H7 (cell line): ENCODE results near the gene STXBP4. TPM values are rescaled to one million over a fixed set of nuclear protein-coding genes. Genes with fewer than 3 reads are reported as not detected.
A peak's percentile ranks its signal among the peaks of the same experiment; 100 is the strongest.

ENCODE experiments used
- DNase-seq: peaks from one replicate; pipeline ENCODE4 v3.0.0; 2012
- H3K27me3 ChIP-seq: 2 replicates; pipeline ENCODE4 v1.6.0; 2011; ENCODE audit warnings: mild to moderate bottlenecking, low read length; ENCODE audit not compliant: control insufficient read depth, insufficient read depth
- H3K36me3 ChIP-seq: replicated peaks from 2 replicates; pipeline ENCODE4 v1.5.1; 2011; ENCODE audit warnings: low read length; ENCODE audit not compliant: control insufficient read depth, insufficient read depth
- H3K4me3 ChIP-seq: 2 replicates; pipeline ENCODE4 v1.5.1; 2011; ENCODE audit warnings: low read depth, mild to moderate bottlenecking, control low read depth, low read length, moderate library complexity; ENCODE audit not compliant: insufficient read depth
- total RNA-seq: library from RNA; depleted of rRNA; stranded (reverse); fragments of >200 nt; shearing (Covaris generic); gene quantifications from 2 replicates; pipeline ENCODE4 v1.2.3, GENCODE V29; 2014

Gene STXBP4
- total RNA-seq, 1 experiment from 2014 or later, result 6.0 TPM

GRCh38 chr17:54982399-54982798, 13.8 kb downstream of the STXBP4 start:
- H3K36me3 ChIP-seq, result no peaks in the 10 kb centered on the region
- no peak for DNase-seq
- no peak overlapping the region for H3K4me3 ChIP-seq
- H3K27me3 ChIP-seq, result no peaks in the 10 kb centered on the region

GRCh38 chr17:54983260-54983659, 14.7 kb downstream of the STXBP4 start:
- Histone ChIP-seq H3K36me3 (no peaks in the 10 kb centered on the region), H3K4me3 (no peak overlapping the region), H3K27me3 (no peaks in the 10 kb centered on the region)
- no peak for DNase-seq

GRCh38 chr17:54985476-54985875, 16.9 kb downstream of the STXBP4 start:
- Histone ChIP-seq H3K27me3 (no peaks in the 10 kb centered on the region), H3K36me3 (no peaks in the 10 kb centered on the region), H3K4me3 (no peak overlapping the region)
- no peak for DNase-seq

- Histone ChIP-seq H3K27me3 (no peaks in the 10 kb centered on the region), H3K4me3 (no peak overlapping the region), H3K36me3 (no peaks in the 10 kb centered on the region)
- no peak for DNase-seq
Observed at GRCh38 chr17:54990118-54990517, 21.6 kb downstream of the STXBP4 start.

- no peak for DNase-seq
- H3K4me3 ChIP-seq, result no peak overlapping the region
- no peaks in the 10 kb centered on the region for H3K36me3 ChIP-seq
- no peaks in the 10 kb centered on the region for H3K27me3 ChIP-seq
Observed at GRCh38 chr17:54991567-54991966, 23.0 kb downstream of the STXBP4 start.

- DNase-seq, result peak; percentile 36
- H3K27me3 ChIP-seq, result no peaks in the 10 kb centered on the region
- no peak overlapping the region for H3K4me3 ChIP-seq
- no peaks in the 10 kb centered on the region for H3K36me3 ChIP-seq
Observed at GRCh38 chr17:54992797-54993639, 24.5 kb downstream of the STXBP4 start.

- H3K4me3 ChIP-seq, result no peak overlapping the region
- no peaks in the 10 kb centered on the region for H3K27me3 ChIP-seq
- no peak for DNase-seq
- no peaks in the 10 kb centered on the region for H3K36me3 ChIP-seq
Observed at GRCh38 chr17:54996441-54996840, 27.9 kb downstream of the STXBP4 start.

- H3K27me3 ChIP-seq, result no peaks in the 10 kb centered on the region
- H3K36me3 ChIP-seq, result no peaks in the 10 kb centered on the region
- DNase-seq, result no peak
- no peak overlapping the region for H3K4me3 ChIP-seq
Observed at GRCh38 chr17:55002458-55002857, 33.9 kb downstream of the STXBP4 start.

- no peaks in the 10 kb centered on the region for H3K27me3 ChIP-seq
- H3K36me3 ChIP-seq, result no peaks in the 10 kb centered on the region
- DNase-seq, result no peak
- H3K4me3 ChIP-seq, result no peak overlapping the region
Observed at GRCh38 chr17:55004484-55004883, 35.9 kb downstream of the STXBP4 start.

GRCh38 chr17:55005520-55005919, 37.0 kb downstream of the STXBP4 start:
- DNase-seq, result peak; percentile 10
- H3K4me3 ChIP-seq, result no peak overlapping the region
- no peaks in the 10 kb centered on the region for H3K27me3 ChIP-seq
- no peaks in the 10 kb centered on the region; the same call in 1 of the 2 replicates for H3K36me3 ChIP-seq

- H3K4me3 ChIP-seq, result no peak overlapping the region
- DNase-seq, result no peak
- H3K36me3 ChIP-seq, result no peaks in the 10 kb centered on the region
- no peaks in the 10 kb centered on the region for H3K27me3 ChIP-seq
Observed at GRCh38 chr17:55023626-55024025, 55.1 kb downstream of the STXBP4 start.

- DNase-seq, result no peak
- Histone ChIP-seq H3K27me3 (no peaks in the 10 kb centered on the region), H3K36me3 (no peaks in the 10 kb centered on the region), H3K4me3 (no peak overlapping the region)
Observed at GRCh38 chr17:55037828-55038227, 69.3 kb downstream of the STXBP4 start.

- Histone ChIP-seq H3K36me3 (no peaks in the 10 kb centered on the region), H3K27me3 (no peaks in the 10 kb centered on the region), H3K4me3 (no peak overlapping the region)
- no peak for DNase-seq
Observed at GRCh38 chr17:55038291-55038690, 69.7 kb downstream of the STXBP4 start.

GRCh38 chr17:55040611-55041010, 72.0 kb downstream of the STXBP4 start:
- no peak for DNase-seq
- Histone ChIP-seq H3K36me3 (no peaks in the 10 kb centered on the region), H3K27me3 (no peaks in the 10 kb centered on the region), H3K4me3 (no peak overlapping the region)

GRCh38 chr17:55053855-55054254, 85.3 kb downstream of the STXBP4 start:
- no peak for DNase-seq
- Histone ChIP-seq H3K27me3 (no peaks in the 10 kb centered on the region), H3K36me3 (no peaks in the 10 kb centered on the region)

More at GRCh38 chr17:55053855-55054254, 85.3 kb downstream of the STXBP4 start:
- no peak overlapping the region for H3K4me3 ChIP-seq
